Liver (tissue), 9 donors: ENCODE data around the gene EHMT1. TPM values are rescaled to one million over a fixed set of nuclear protein-coding genes. Genes with fewer than 3 reads are reported as not detected.
A peak's percentile ranks its signal among the peaks of the same experiment; 100 is the strongest.

ENCODE experiments used
- DNase-seq: peaks from one replicate; pipeline ENCODE4 v3.0.0-alpha.2; 2017; ENCODE audit warnings: low spot score
- H3K27ac ChIP-seq, 2 donors: one replicate each; pipeline ENCODE4 v1.7.0; 2013; ENCODE audit warnings: inconsistent platforms in 2 of 2, low read length in 2 of 2, control low read depth in 1 of 2, low read depth in 1 of 2, mild to moderate bottlenecking in 1 of 2
- H3K27me3 ChIP-seq, 4 donors: one replicate each; pipeline versions ENCODE4 v1.6.1 to v1.7.0; 2013; ENCODE audit warnings: low read length in 3 of 4, inconsistent platforms in 1 of 4, mild to moderate bottlenecking in 1 of 4, moderate library complexity in 1 of 4; ENCODE audit not compliant: control insufficient read depth in 4 of 4, insufficient read depth in 4 of 4
- H3K36me3 ChIP-seq, 4 donors: one replicate each; pipeline versions ENCODE4 v1.6.1 to v1.7.0; 2013; ENCODE audit warnings: low read length in 3 of 4, mild to moderate bottlenecking in 3 of 4, low read depth in 1 of 4, moderate library complexity in 1 of 4; ENCODE audit not compliant: control insufficient read depth in 4 of 4, insufficient read depth in 3 of 4
- H3K4me1 ChIP-seq, 4 donors: one replicate each; pipeline versions ENCODE4 v1.6.1 to v1.7.0; 2013; ENCODE audit warnings: low read length in 3 of 4, mild to moderate bottlenecking in 3 of 4, moderate library complexity in 1 of 4; ENCODE audit not compliant: control insufficient read depth in 4 of 4, insufficient read depth in 4 of 4
- H3K4me3 ChIP-seq, 3 donors: one replicate each; pipeline versions ENCODE4 v1.6.1 to v1.7.0; 2013; ENCODE audit warnings: low read length in 3 of 3, control low read depth in 1 of 3, low read depth in 1 of 3, mild to moderate bottlenecking in 1 of 3
- H3K9ac ChIP-seq, 2 donors: one replicate each; pipeline ENCODE4 v1.7.0; 2013; ENCODE audit warnings: low read length in 2 of 2, mild to moderate bottlenecking in 2 of 2, moderate library complexity in 2 of 2, control low read depth in 1 of 2, low read depth in 1 of 2
- H3K9me3 ChIP-seq, 4 donors: one replicate each; pipeline versions ENCODE4 v1.6.1 to v1.7.0; 2013; ENCODE audit warnings: low read length in 3 of 4; ENCODE audit not compliant: control insufficient read depth in 4 of 4
- CTCF ChIP-seq: fragments of 150-350 bp; IDR thresholded peaks from 2 replicates; pipeline ENCODE4 v1.5.1; 2017; ENCODE audit warnings: improper control_type of control experiment, low read depth, low read length; ENCODE audit not compliant: missing input control
- EGR1 ChIP-seq, 2 donors: IDR thresholded peaks; 2 replicates each; pipeline ENCODE4 v1.6.1; 2016 to 2018; ENCODE audit warnings: antibody characterized with exemption in 2 of 2, low read depth in 2 of 2
- FOXA1 ChIP-seq: IDR thresholded peaks from 2 replicates; pipeline ENCODE4 v1.6.1; 2016; ENCODE audit warnings: antibody characterized with exemption
- HNF4A ChIP-seq, 2 donors: conservative IDR thresholded peaks; 2 replicates each; pipeline ENCODE4 v1.6.1; 2016; ENCODE audit warnings: antibody characterized with exemption in 2 of 2, mild to moderate bottlenecking in 2 of 2
- JUND ChIP-seq, 2 donors: IDR thresholded peaks; 2 replicates each; pipeline ENCODE4 v1.6.1; 2016; ENCODE audit warnings: antibody characterized with exemption in 2 of 2
- MAX ChIP-seq: IDR thresholded peaks from 2 replicates; pipeline ENCODE4 v1.6.1; 2016; ENCODE audit warnings: antibody characterized with exemption
- NR2F2 ChIP-seq: IDR thresholded peaks from 2 replicates; pipeline ENCODE4 v1.6.1; 2016; ENCODE audit warnings: antibody characterized with exemption
- RAD21 ChIP-seq, 2 donors: IDR thresholded peaks; 2 replicates each; pipeline ENCODE4 v1.6.1; 2016; ENCODE audit warnings: antibody characterized with exemption in 2 of 2, mild to moderate bottlenecking in 2 of 2
- RXRA ChIP-seq, 2 donors: IDR thresholded peaks; 2 replicates each; pipeline ENCODE4 v1.6.1; 2017 to 2018; ENCODE audit warnings: antibody characterized with exemption in 2 of 2, mild to moderate bottlenecking in 1 of 2
- TAF1 ChIP-seq: conservative IDR thresholded peaks from 2 replicates; pipeline ENCODE4 v1.6.1; 2016; ENCODE audit warnings: antibody characterized with exemption, mild to moderate bottlenecking
- YY1 ChIP-seq: IDR thresholded peaks from 2 replicates; pipeline ENCODE4 v1.6.1; 2016; ENCODE audit warnings: antibody characterized with exemption, mild to moderate bottlenecking
- ZBTB33 ChIP-seq: IDR thresholded peaks from 2 replicates; pipeline ENCODE4 v1.6.1; 2016; ENCODE audit warnings: antibody characterized with exemption
- WGBS: extraction: QIAGEN DNeasy Blood & Tissue Kit; methylation state at CpG from one replicate; pipeline ENCODE4 v1.1.7; 2013; 5-methylcytosine and 5-hydroxymethylcytosine counted together
- polyA plus RNA-seq, 2 donors: library from polyadenylated mRNA; stranded (reverse) in 1 of 2; unstranded in 1 of 2; fragments of 200-250 nt in 1 of 2; fragments of >200 nt in 1 of 2; fragmentation: Nextera tagmentation in 1 of 2; extraction: Ambion mirVana in 1 of 2; gene quantifications; one replicate each; pipeline versions ENCODE4 v1.2.1 to v1.2.3, GENCODE V29; 2013 to 2015
- total RNA-seq, 2 donors: library from RNA; depleted of rRNA; stranded (reverse); fragments of >200 nt; gene quantifications; one replicate each; pipeline ENCODE4 v1.2.3, GENCODE V29; 2014
- donor health status: healthy.
- donor health status: healthy.
- donor health status: healthy.
- donor health status: healthy.
- donor health status: healthy.

The EHMT1 gene
- total and polyA plus RNA-seq, 4 donors = 16.1 to 48.2 (median 27.3) TPM

DNA sequence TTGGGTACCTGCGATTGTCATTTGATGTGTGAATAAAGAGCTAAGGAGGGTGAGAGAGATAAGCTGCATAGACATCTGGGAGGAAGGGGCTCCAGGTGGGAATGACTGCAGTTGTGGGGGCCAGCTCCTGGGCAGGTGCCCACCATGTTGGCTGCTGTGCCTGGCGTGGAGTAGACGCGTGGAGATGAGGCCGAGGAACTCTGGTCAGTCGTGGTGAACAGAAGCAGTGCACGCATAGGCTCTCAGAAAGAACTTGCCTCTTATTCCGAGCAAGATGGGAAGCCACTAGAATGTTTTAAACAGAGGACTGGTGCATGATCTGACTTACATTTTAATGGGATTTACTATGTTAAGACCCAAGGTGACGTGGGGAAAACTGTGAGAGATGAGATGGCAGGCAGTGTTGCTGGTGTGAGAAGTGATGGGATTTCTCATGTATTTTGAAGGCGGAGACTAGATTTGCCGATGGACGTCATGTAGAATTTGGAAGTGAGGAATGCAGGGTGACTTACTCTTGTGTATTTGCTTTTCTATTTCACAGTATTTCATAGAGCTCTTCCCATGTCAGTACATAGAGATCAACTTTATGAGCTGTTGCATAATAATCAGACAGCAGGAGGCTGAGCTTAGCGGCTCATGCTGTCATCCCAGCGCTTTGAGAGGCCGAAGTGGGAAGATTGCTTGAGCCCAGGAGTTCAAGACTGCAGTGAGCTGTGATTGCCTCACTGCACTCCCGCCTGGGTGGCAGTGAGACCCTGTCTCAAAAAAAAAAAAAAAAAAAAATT, 71.1 kb downstream of the EHMT1 start:
- no peaks in the 10 kb centered on the region for H3K27me3 ChIP-seq
- WGBS = 75% methylated on average over 16 of the region's 16 CpGs
- TF ChIP-seq TAF1 (no peak), HNF4A (conservative IDR thresholded peaks at IDR 0.05) (peak in 1 of 2 donors; percentile 27)
- no peak for DNase-seq
- H3K9me3 ChIP-seq = no peaks in the 10 kb centered on the region
- no peak overlapping the region for H3K4me3 ChIP-seq
- H3K27ac ChIP-seq = peak overlapping the region in 1 of 2 donors; percentile 34
- peaks cover 3 to 22% (median 12%) of the 10 kb centered on the region in 4 donors for H3K4me1 ChIP-seq
- H3K36me3 ChIP-seq = no peaks in the 10 kb centered on the region
- H3K9ac ChIP-seq = no peak overlapping the region

DNA sequence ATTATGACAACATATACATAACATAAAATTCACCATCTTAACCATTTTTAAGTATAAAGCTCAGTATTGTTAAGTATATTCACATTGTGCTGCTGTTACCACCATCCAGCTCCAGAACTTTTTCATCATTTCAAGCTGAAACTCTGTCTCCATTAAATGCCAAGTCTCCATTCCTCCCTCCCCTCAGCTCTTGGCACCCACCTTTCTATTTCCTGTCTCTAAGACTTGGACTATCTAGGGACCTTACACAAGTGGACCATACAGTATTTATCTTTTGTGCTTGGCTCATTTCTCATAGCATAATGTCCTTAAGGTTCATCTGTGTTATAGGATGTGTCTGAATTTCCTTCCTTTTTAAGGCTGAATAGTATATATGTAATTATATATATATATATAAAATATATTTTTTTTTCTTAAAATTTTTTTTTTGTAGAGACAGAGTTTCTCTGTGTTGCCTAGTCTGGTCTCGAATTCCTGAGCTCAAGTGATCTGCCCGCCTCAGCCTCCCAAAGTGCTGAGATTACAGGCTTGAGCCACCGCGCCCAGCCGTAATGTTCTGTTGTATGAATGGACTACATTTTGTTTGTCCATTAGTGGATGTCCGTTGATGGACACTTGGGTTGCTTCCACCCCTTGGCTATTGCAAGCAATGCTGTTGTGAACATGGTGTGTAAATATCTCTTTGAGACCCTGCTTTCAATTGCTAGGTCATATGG, 72.3 kb downstream of the EHMT1 start:
- H3K9ac ChIP-seq = no peak overlapping the region
- H3K36me3 ChIP-seq = no peaks in the 10 kb centered on the region
- H3K9me3 ChIP-seq = no peaks in the 10 kb centered on the region
- 93% methylated on average over 6 of the region's 6 CpGs for WGBS
- no peak overlapping the region for H3K4me3 ChIP-seq
- peaks cover 3 to 30% (median 16%) of the 10 kb centered on the region in 4 donors for H3K4me1 ChIP-seq
- H3K27ac ChIP-seq = no peak overlapping the region
- no peak for DNase-seq
- no peaks in the 10 kb centered on the region for H3K27me3 ChIP-seq
- TF ChIP-seq HNF4A (conservative IDR thresholded peaks at IDR 0.05) = no peak
- no peak for TF ChIP-seq RXRA (IDR thresholded peaks at IDR 0.05)
- TF ChIP-seq JUND (IDR thresholded peaks at IDR 0.05) = no peak
- no peak for TF ChIP-seq TAF1
- TF ChIP-seq YY1 = no peak
- TF ChIP-seq RAD21 (IDR thresholded peaks at IDR 0.05) = no peak
- no peak for TF ChIP-seq NR2F2
- no peak for TF ChIP-seq MAX
- TF ChIP-seq FOXA1 = no peak
- no peak for TF ChIP-seq CTCF
- TF ChIP-seq EGR1 (IDR thresholded peaks at IDR 0.05; ENCODE audit: low read depth in 2 of 2) = no peak

- no peak for TF ChIP-seq ZBTB33
- DNase-seq = no peak
Measured at GRCh38 chr9:137691646-137692351, 73.0 kb downstream of the EHMT1 start.

More at GRCh38 chr9:137691646-137692351, 73.0 kb downstream of the EHMT1 start:
- Histone ChIP-seq H3K27ac (no peak overlapping the region), H3K4me1 (peaks cover 3 to 30% (median 18%) of the 10 kb centered on the region in 4 donors), H3K4me3 (no peak overlapping the region), H3K36me3 (no peaks in the 10 kb centered on the region), H3K27me3 (no peaks in the 10 kb centered on the region), H3K9ac (no peak overlapping the region), H3K9me3 (no peaks in the 10 kb centered on the region)
- WGBS = 82% methylated on average over 12 of the region's 12 CpGs
